ENCODE measurements around the gene SCN7A.

DNA sequence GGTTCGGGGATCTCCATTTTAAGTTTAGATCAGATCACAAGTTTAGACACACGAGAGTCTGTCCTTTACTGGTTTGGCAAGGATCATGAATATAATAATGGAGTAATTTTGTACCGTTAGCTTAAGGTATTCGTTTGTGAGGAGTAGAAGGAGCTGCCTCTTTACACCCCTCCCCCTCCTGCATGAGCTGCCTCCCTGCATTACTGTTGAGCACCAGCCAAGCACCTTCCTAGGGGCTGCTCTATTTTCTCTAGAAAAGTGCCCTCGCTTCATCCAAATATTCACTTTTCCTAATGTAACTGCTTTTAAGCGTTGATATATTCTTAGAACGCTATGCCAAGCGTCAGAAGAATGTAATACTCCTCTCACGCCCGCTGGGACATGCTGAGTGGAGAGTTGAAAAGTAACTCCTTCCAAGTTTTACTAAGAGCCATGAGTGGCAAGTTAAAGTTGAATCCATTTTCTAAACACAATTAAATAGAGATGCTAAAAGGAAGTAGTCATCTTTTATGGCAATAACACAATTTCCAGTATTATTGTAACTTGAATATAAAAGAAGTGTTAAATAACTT, 25.4 kb upstream of the SCN7A start:
- TF ChIP-seq, protein P1, sequence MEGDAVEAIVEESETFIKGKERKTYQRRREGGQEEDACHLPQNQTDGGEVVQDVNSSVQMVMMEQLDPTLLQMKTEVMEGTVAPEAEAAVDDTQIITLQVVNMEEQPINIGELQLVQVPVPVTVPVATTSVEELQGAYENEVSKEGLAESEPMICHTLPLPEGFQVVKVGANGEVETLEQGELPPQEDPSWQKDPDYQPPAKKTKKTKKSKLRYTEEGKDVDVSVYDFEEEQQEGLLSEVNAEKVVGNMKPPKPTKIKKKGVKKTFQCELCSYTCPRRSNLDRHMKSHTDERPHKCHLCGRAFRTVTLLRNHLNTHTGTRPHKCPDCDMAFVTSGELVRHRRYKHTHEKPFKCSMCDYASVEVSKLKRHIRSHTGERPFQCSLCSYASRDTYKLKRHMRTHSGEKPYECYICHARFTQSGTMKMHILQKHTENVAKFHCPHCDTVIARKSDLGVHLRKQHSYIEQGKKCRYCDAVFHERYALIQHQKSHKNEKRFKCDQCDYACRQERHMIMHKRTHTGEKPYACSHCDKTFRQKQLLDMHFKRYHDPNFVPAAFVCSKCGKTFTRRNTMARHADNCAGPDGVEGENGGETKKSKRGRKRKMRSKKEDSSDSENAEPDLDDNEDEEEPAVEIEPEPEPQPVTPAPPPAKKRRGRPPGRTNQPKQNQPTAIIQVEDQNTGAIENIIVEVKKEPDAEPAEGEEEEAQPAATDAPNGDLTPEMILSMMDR (IDR thresholded peaks at IDR 0.05) = no peak
- no peak for TF ChIP-seq POLR2A (IDR thresholded peaks at IDR 0.05)

All from ovary (tissue), 3 donors.